Brain microvascular endothelial cell (primary cell): ENCODE measurements around the gene IGSF9.
A peak's percentile ranks its signal among the peaks of the same experiment; 100 is the strongest.

Source experiments
- DNase-seq: peaks from one replicate; pipeline ENCODE4 v3.0.0-alpha.2; 2020
- H3K27ac ChIP-seq: fragments of 250-450 bp; sonication (Bioruptor Pico); 2 replicates; pipeline ENCODE4 v1.5.1; 2020; ENCODE audit warnings: mild to moderate bottlenecking, moderate library complexity
- H3K27me3 ChIP-seq: fragments of 250-450 bp; sonication (Bioruptor Pico); replicated peaks from 2 replicates; pipeline ENCODE4 v1.5.1; 2020; ENCODE audit warnings: mild to moderate bottlenecking
- H3K36me3 ChIP-seq: fragments of 250-450 bp; sonication (Bioruptor Pico); replicated peaks from 2 replicates; pipeline ENCODE4 v1.5.1; 2020; ENCODE audit warnings: mild to moderate bottlenecking
- H3K4me3 ChIP-seq: 2 replicates; pipeline ENCODE4 v1.5.1; 2011; ENCODE audit warnings: low read depth, mild to moderate bottlenecking, control low read depth, low read length, moderate library complexity
- in situ Hi-C: cut with HindIII; loops from 2 replicates; pipeline ENCODE4 v1.10.0; 2017; ENCODE audit warnings: low sequenced_read_pairs, low pct_ligation_motif_present
- TF ChIP-seq, protein P1 (sequence below): IDR thresholded peaks from 2 replicates; pipeline ENCODE4 v1.5.1; 2011; ENCODE audit warnings: low read depth, mild to moderate bottlenecking, moderate library complexity, low read length, control low read depth, inconsistent platforms; ENCODE audit errors: missing control alignments

Gene IGSF9

DNA sequence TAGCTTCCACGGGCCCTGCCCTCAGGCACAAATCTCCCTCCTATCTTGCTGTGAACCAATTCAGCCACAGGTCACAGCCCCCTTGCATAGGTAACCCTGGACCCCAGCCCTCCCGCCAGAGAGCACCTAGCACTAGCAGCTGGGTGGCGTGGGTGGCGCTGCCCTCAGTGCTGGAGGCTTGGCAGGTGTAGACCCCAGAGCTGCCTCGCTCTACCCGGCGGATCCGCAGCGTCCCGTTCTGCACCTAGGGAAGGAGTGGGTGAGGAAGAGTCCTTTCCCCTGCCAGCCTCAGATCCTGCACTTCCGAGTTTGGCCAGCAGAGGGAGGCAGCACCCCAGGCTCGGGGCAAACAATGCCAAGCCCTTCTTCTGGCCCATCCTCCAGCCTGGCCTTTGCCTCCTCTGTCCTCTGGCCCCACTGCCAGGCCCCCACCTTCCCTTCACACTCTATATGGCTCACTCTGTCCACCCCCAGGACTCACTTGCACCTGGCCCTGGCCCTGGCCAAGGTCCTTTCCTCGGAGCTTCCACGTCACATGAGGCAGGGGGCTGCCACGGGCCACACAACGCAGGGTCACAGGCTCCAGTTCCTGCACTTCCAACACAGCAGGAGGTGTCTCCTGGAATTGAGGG lies 9.0 kb downstream of the IGSF9 start:
- no peaks in the 10 kb centered on the region for H3K36me3 ChIP-seq
- H3K27me3 ChIP-seq, result no peaks in the 10 kb centered on the region
- in situ Hi-C loops, result no loop called here
- no peak for DNase-seq
- H3K27ac ChIP-seq, result no peak overlapping the region
- no peak overlapping the region for H3K4me3 ChIP-seq
- TF ChIP-seq, protein P1, sequence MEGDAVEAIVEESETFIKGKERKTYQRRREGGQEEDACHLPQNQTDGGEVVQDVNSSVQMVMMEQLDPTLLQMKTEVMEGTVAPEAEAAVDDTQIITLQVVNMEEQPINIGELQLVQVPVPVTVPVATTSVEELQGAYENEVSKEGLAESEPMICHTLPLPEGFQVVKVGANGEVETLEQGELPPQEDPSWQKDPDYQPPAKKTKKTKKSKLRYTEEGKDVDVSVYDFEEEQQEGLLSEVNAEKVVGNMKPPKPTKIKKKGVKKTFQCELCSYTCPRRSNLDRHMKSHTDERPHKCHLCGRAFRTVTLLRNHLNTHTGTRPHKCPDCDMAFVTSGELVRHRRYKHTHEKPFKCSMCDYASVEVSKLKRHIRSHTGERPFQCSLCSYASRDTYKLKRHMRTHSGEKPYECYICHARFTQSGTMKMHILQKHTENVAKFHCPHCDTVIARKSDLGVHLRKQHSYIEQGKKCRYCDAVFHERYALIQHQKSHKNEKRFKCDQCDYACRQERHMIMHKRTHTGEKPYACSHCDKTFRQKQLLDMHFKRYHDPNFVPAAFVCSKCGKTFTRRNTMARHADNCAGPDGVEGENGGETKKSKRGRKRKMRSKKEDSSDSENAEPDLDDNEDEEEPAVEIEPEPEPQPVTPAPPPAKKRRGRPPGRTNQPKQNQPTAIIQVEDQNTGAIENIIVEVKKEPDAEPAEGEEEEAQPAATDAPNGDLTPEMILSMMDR, result peak; percentile 98

DNA sequence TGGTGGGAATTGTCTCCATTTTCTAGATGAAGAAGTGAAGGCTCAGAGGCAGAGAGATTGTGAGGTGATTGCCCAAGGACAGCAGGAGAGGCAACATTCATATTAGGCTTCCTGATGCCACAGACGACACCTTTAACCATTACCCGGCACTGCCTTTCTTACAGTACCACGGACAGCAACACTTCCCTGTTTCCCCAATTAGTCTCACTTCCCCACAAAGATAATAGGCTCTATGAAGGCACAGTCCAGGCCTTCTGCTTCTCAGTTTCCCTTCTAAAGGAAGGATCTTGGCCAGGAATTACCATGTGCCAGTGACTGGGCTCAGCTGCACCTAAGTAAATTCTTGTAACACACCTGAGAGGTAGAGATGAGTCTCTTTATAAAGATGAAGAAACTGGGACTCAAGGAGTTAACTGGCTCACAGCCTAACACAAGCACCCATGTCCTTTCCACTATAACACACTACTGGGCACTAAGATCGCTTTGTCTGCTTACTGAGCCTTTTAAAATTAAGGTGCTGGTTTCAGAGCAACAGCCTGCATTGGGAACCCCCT lies 9.6 kb downstream of the IGSF9 start:
- in situ Hi-C loops, result no loop called here
- TF ChIP-seq, protein P1, result no peak
- H3K27ac ChIP-seq, result no peak overlapping the region
- no peaks in the 10 kb centered on the region for H3K27me3 ChIP-seq
- H3K36me3 ChIP-seq, result no peaks in the 10 kb centered on the region
- no peak for DNase-seq
- no peak overlapping the region for H3K4me3 ChIP-seq

DNA sequence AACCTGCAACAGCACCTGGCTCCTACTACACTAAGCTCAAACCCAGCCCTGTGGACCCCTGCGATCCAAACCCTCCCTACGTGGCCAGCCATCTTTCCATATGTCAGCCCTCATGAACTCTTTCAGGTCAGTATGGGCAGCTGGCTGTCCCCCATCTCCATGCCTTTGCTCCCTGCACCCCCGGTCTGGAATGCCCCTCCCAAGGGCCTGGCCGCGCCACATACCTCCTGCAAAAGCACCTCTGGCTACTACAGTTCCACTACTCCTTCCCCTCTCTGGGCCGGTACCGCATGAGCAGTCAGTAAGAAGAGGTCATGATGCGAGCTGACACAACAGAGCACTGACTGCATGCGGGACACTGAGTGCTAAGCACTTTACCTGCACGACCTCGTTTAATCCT lies 10.1 kb downstream of the IGSF9 start:
- TF ChIP-seq, protein P1, result no peak
- Histone ChIP-seq H3K27me3 (no peaks in the 10 kb centered on the region), H3K4me3 (no peak overlapping the region), H3K27ac (no peak overlapping the region), H3K36me3 (no peaks in the 10 kb centered on the region)
- in situ Hi-C loops, result no loop called here
- DNase-seq, result no peak

DNA sequence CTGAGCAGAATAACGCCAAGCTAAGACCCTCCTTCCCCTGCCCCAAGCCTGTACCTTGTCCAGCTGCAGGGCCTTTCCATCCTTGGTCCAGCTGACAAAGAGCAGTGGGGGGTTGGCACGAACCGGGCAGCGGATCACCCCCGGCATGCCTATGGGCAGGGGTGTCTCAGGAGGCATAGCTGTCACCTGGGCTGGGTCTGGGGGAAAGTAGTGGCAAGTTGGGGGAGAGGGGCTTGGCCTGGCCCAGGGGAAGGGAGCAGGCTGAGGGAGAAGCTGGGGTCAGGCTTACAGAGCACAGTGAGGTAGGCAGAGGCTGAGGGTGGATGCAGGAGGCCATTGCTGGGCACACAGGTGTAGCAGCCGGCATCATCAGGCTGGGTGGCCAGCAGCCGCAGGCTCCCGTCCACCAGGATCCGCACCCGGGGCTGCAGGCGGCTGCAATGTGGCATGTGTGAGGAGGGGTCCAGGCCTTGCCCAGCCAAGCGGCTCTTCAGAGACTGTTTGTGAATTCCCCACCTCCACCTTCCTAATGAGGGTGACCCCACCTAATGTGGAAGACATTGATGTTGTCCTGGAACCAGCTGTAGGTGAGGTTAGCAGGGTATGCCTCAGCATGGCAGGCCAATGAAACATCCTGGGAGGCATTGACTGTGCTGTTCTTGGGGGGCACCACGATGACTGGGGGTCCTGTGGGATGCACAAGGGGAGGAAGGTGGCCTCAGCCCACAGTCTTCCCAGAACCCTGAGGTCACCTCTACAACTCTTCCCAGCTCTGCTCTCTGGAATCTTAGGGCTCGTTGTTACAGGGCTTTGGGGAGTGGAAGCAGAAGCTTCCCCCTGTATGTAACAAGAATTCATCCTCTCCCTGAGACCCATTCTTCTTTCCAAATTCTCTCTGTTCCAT lies 11.0 kb downstream of the IGSF9 start:
- TF ChIP-seq, protein P1, result no peak
- no peaks in the 10 kb centered on the region for H3K36me3 ChIP-seq
- no peaks in the 10 kb centered on the region for H3K27me3 ChIP-seq
- H3K4me3 ChIP-seq, result no peak overlapping the region
- H3K27ac ChIP-seq, result no peak overlapping the region
- in situ Hi-C loops, result no loop called here
- DNase-seq, result no peak

DNA sequence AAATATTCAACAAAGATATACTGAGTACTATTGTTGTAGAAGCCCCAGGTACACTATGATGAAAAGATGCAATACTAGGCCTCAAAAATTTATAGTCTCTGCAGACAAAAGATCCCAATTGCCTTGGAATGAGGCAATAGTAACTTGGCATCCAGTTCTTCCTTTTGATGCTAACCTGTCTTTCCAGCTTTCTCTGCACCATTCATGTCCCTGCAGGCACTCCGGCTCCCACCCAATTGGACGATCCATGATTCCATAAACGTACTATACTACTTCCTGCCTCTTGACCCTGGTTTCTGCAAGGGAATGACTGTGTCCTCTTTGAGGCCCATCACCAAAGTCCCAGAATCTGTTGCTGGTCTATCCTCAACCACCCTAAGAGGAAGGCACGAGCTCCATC lies 12.1 kb downstream of the IGSF9 start:
- H3K27me3 ChIP-seq, result no peaks in the 10 kb centered on the region
- H3K4me3 ChIP-seq, result no peak overlapping the region
- TF ChIP-seq, protein P1, result no peak
- DNase-seq, result no peak
- H3K36me3 ChIP-seq, result no peaks in the 10 kb centered on the region
- in situ Hi-C loops, result no loop called here
- H3K27ac ChIP-seq, result no peak overlapping the region
